Neural cell (in vitro differentiated cells): ENCODE measurements around the gene LIMCH1. TPM values are rescaled to one million over a fixed set of nuclear protein-coding genes. Genes with fewer than 3 reads are reported as not detected.

Source experiments
- H2AFZ ChIP-seq: fragments of 200-600, 300-800 bp; sonication (generic), shearing (Covaris generic); 2 replicates; pipeline ENCODE4 v1.6.0; 2014; ENCODE audit warnings: low read depth, mild to moderate bottlenecking, antibody characterized with exemption, low read length, moderate library complexity
- H3F3A ChIP-seq: fragments of 200-600 bp; shearing (Covaris generic); 2 replicates; pipeline ENCODE4 v1.6.1; 2016; ENCODE audit warnings: mild to moderate bottlenecking, moderate library complexity, mixed read lengths, antibody characterized with exemption, low read length; ENCODE audit not compliant: insufficient read depth, poor library complexity, severe bottlenecking
- H3K27ac ChIP-seq: fragments of 200-600, 300-800 bp; sonication (generic), shearing (Covaris generic); 2 replicates; pipeline ENCODE4 v1.5.1; 2014; ENCODE audit warnings: mild to moderate bottlenecking, low read length, moderate library complexity
- H3K27me3 ChIP-seq: fragments of 300-800, 200-600 bp; sonication (generic), shearing (Covaris generic); 2 replicates; pipeline ENCODE4 v1.6.0; 2014; ENCODE audit warnings: mild to moderate bottlenecking, low read depth, low read length, moderate library complexity; ENCODE audit not compliant: insufficient read depth
- H3K36me3 ChIP-seq: fragments of 300-800, 200-600 bp; sonication (generic), shearing (Covaris generic); 2 replicates; pipeline ENCODE4 v1.5.1; 2014; ENCODE audit warnings: mild to moderate bottlenecking, antibody characterized with exemption, low read length, moderate library complexity; ENCODE audit not compliant: insufficient read depth
- H3K4me2 ChIP-seq: fragments of 300-800, 200-600 bp; sonication (generic), shearing (Covaris generic); 2 replicates; pipeline ENCODE4 v1.6.0; 2014; ENCODE audit warnings: mild to moderate bottlenecking, low read length
- H3K4me3 ChIP-seq: fragments of 300-800, 200-600 bp; sonication (generic), shearing (Covaris generic); 2 replicates; pipeline ENCODE4 v1.5.1; 2014; ENCODE audit warnings: mild to moderate bottlenecking, low read length, moderate library complexity
- H3K79me2 ChIP-seq: fragments of 200-600 bp; shearing (Covaris generic); replicated peaks from 2 replicates; pipeline ENCODE4 v1.6.0; 2014; ENCODE audit warnings: mild to moderate bottlenecking, low read length, moderate library complexity; ENCODE audit not compliant: insufficient read depth
- H3K9ac ChIP-seq: fragments of 300-800, 200-600 bp; sonication (generic), shearing (Covaris generic); 2 replicates; pipeline ENCODE4 v1.6.1; 2016; ENCODE audit warnings: mild to moderate bottlenecking, low read length, mixed read lengths
- H3K9me2 ChIP-seq: fragments of 200-600 bp; shearing (Covaris generic); 2 replicates; pipeline ENCODE4 v1.6.1; 2016; ENCODE audit warnings: mild to moderate bottlenecking, low read length, mixed read lengths; ENCODE audit not compliant: insufficient read depth
- H3K9me3 ChIP-seq: fragments of 200-600, 300-800 bp; sonication (generic), shearing (Covaris generic); 2 replicates; pipeline ENCODE4 v1.6.1; 2016; ENCODE audit warnings: mild to moderate bottlenecking, mixed run types, low read length, moderate library complexity, mixed read lengths
- H4K20me1 ChIP-seq: fragments of 200-600 bp; shearing (Covaris generic); 2 replicates; pipeline ENCODE4 v1.6.1; 2016; ENCODE audit warnings: mild to moderate bottlenecking, mixed run types; ENCODE audit not compliant: insufficient read depth
- CTCF ChIP-seq: fragments of 450-650 bp; IDR thresholded peaks from 2 replicates; pipeline ENCODE4 v1.5.1; 2014; ENCODE audit warnings: antibody characterized with exemption, mild to moderate bottlenecking, moderate library complexity; ENCODE audit not compliant: poor library complexity, severe bottlenecking
- EP300 ChIP-seq: fragments of 450-650 bp; conservative IDR thresholded peaks from 2 replicates; pipeline ENCODE4 v1.6.1; 2014; ENCODE audit warnings: antibody characterized with exemption, mild to moderate bottlenecking, moderate library complexity; ENCODE audit not compliant: poor library complexity, severe bottlenecking
- EZH2 ChIP-seq: fragments of 200-600, 300-800 bp; shearing (Covaris generic), sonication (generic); IDR thresholded peaks from 2 replicates; pipeline ENCODE4 v1.6.1; 2014; ENCODE audit warnings: antibody characterized with exemption, low read length, borderline replicate concordance, mild to moderate bottlenecking; ENCODE audit not compliant: insufficient read depth, poor library complexity, severe bottlenecking
- MXI1 ChIP-seq: fragments of 450-650 bp; conservative IDR thresholded peaks from 2 replicates; pipeline ENCODE4 v1.6.1; 2014; ENCODE audit warnings: antibody characterized with exemption, mild to moderate bottlenecking; ENCODE audit not compliant: poor library complexity, severe bottlenecking
- POLR2AphosphoS5 ChIP-seq: IDR thresholded peaks from 2 replicates; pipeline ENCODE4 v1.6.1; 2012
- RAD21 ChIP-seq: fragments of 450-650 bp; conservative IDR thresholded peaks from 2 replicates; pipeline ENCODE4 v1.6.1; 2014; ENCODE audit warnings: antibody characterized with exemption, mild to moderate bottlenecking, moderate library complexity
- REST ChIP-seq: IDR thresholded peaks from 2 replicates; pipeline ENCODE4 v1.6.1; 2012; ENCODE audit warnings: borderline replicate concordance
- SMC3 ChIP-seq: fragments of 450-650 bp; conservative IDR thresholded peaks from 2 replicates; pipeline ENCODE4 v1.6.1; 2014; ENCODE audit warnings: antibody characterized with exemption, mild to moderate bottlenecking, moderate library complexity; ENCODE audit not compliant: poor library complexity
- TAF1 ChIP-seq: IDR thresholded peaks from 2 replicates; pipeline ENCODE4 v1.6.1; 2012; ENCODE audit warnings: low read depth
- polyA plus RNA-seq: library from polyadenylated mRNA; depleted of rRNA; stranded (reverse); fragments of >200 nt; gene quantifications from 2 replicates; pipeline ENCODE4 v1.2.3, GENCODE V29; 2014

Gene LIMCH1
- polyA plus RNA-seq, 1 donor from 2014 or later, result 9.1 TPM

- TF ChIP-seq MXI1, result no peak
- TF ChIP-seq EP300, result no peak
- no peak for TF ChIP-seq POLR2AphosphoS5
- TF ChIP-seq CTCF, result no peak
- no peak for TF ChIP-seq TAF1
- no peak for TF ChIP-seq SMC3
- TF ChIP-seq RAD21, result no peak
- no peak for TF ChIP-seq REST
- no peak for TF ChIP-seq EZH2
- H3K27me3 ChIP-seq, result no peaks in the 10 kb centered on the region
Measured at GRCh38 chr4:41665636-41666207, 127.8 kb downstream of the LIMCH1 start.

GRCh38 chr4:41668024-41668423, 130.1 kb downstream of the LIMCH1 start:
- H3K36me3 ChIP-seq, result no peaks in the 10 kb centered on the region
- no peaks in the 10 kb centered on the region for H3K9me2 ChIP-seq
- H3K9ac ChIP-seq, result no peak overlapping the region
- H3K27me3 ChIP-seq, result no peaks in the 10 kb centered on the region
- no peaks in the 10 kb centered on the region for H4K20me1 ChIP-seq
- H3F3A ChIP-seq, result no peaks in the 10 kb centered on the region
- no peak overlapping the region for H3K4me2 ChIP-seq
- no peak overlapping the region for H3K4me3 ChIP-seq
- H3K9me3 ChIP-seq, result no peaks in the 10 kb centered on the region
- TF ChIP-seq REST, result no peak
- TF ChIP-seq EZH2, result no peak
- no peak for TF ChIP-seq EP300
- no peak for TF ChIP-seq TAF1
- no peak for TF ChIP-seq POLR2AphosphoS5
- TF ChIP-seq SMC3, result no peak
- no peak for TF ChIP-seq RAD21
- no peak for TF ChIP-seq CTCF
- no peak for TF ChIP-seq MXI1
- H3K27ac ChIP-seq, result no peak overlapping the region
- no peak overlapping the region for H2AFZ ChIP-seq
- H3K79me2 ChIP-seq, result no peaks in the 10 kb centered on the region

More at GRCh38 chr4:41665636-41666207, 127.8 kb downstream of the LIMCH1 start:
- Histone ChIP-seq H3K4me2 (no peak overlapping the region), H3K27ac (no peak overlapping the region), H3K9me3 (no peaks in the 10 kb centered on the region), H3K9ac (no peak overlapping the region), H3F3A (no peaks in the 10 kb centered on the region), H4K20me1 (no peaks in the 10 kb centered on the region), H3K36me3 (no peaks in the 10 kb centered on the region), H3K79me2 (no peaks in the 10 kb centered on the region), H2AFZ (no peak overlapping the region), H3K9me2 (no peaks in the 10 kb centered on the region), H3K4me3 (no peak overlapping the region)
